GM12892 (cell line): ENCODE data around the gene ATXN7.

Source experiments
- POLR2A ChIP-seq: IDR thresholded peaks from 2 replicates; pipeline ENCODE4 v1.6.1; 2011; ENCODE audit warnings: low read depth, low read length, control low read depth
- POLR2AphosphoS5 ChIP-seq: IDR thresholded peaks from 2 replicates; pipeline ENCODE4 v1.6.1; 2011; ENCODE audit warnings: low read depth, low read length, control low read depth

DNA sequence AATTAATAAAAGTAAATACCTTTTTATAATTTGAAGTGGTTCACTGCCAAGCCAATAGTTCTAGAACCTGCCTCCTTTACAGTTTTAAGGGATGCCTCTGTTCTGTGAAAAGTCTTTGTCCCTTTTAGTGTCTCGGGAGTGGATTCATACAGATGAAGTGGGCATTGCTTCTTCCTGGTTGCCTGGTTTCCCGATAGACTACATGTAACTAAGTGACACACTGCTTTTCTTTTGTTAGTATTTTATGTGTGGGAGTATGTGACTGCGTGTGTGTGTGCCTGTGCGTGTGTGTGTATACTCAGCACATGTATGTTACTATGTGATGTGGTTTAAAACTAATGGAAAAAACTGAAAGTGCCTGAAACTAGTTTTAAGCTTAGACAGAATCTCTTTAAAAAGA, 138.6 kb downstream of the ATXN7 start:
- TF ChIP-seq POLR2A (no peak), POLR2AphosphoS5 (no peak)
